Adrenal gland (tissue), 5 donors: ENCODE data around the gene DSTYK.
"Not testable (repeated sequence)": the region's sequence is repeated elsewhere in the genome, so short reads cannot be mapped to it uniquely, and the experiment has no call there.

ENCODE experiments used
- CTCF ChIP-seq, 6 experiments: fragments of 450-650 bp in 4 of 6; fragments of 200-600 bp in 2 of 6; sonication (generic) in 1 of 6; IDR thresholded peaks; 1 replicate in 5 of 6; 2 replicates in 1 of 6; pipeline versions ENCODE4 v1.5.1 to v1.8.0; 2016 to 2021; ENCODE audit warnings: antibody characterized with exemption in 6 of 6, mild to moderate bottlenecking in 2 of 6, moderate library complexity in 1 of 6
- POLR2A ChIP-seq, 2 donors: fragments of 450-650 bp; IDR thresholded peaks; one replicate each; pipeline ENCODE4 v1.6.1; 2017; ENCODE audit warnings: antibody characterized with exemption in 2 of 2, mild to moderate bottlenecking in 2 of 2, moderate library complexity in 1 of 2
- donor health status: DM: no; HTN: no; CAD: no.

GRCh38 chr1:205233986-205234385 lies 22.5 kb upstream of the DSTYK start:
- not testable (repeated sequence) for TF ChIP-seq POLR2A, CTCF (IDR thresholded peaks at IDR 0.05)
